HG02973 (cell line): ENCODE measurements around the gene CDH15.

Experiments used
- ATAC-seq: cut with Tn5 transposase; IDR thresholded peaks from one replicate; pipeline ENCODE4 v1.9.1; 2021; ENCODE audit warnings: moderate library complexity; ENCODE audit not compliant: unreplicated experiment

CDH15 gene

GRCh38 chr16:89140981-89141883, 30.3 kb upstream of the CDH15 start:
- ATAC-seq, result no peak

- no peak for ATAC-seq
These were observed 29.7 kb upstream of the CDH15 start for GRCh38 chr16:89141884-89142267.

GRCh38 chr16:89142474-89143195, 28.9 kb upstream of the CDH15 start:
- ATAC-seq, result no peak

DNA sequence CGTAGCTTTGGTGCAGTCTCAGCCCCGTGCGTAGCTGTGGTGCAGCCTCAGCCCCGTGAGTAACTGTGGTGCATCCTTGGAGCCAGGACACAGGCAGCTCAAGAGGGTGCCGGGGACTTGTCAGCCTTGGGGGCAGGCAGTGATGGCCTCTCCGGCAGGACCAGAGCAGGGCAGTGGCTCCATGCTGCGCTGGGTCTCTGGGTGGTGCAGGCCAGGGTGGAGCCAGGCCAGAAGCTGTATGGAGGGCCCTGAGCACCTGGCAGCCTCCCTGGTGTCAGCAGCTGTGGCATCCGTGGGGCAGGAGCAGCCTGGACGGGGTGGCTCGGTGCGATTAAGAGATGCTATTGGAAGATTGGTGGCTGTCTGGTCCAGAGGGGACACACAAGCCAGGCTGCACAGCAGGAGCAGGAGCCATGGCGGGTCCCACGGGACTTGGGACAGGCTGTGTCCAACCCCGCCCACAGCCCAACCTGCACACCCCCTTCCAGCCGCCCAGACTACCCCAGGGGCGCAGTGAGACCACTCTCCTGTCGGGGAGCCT, 28.3 kb upstream of the CDH15 start:
- no peak for ATAC-seq

- no peak for ATAC-seq
These were observed 27.5 kb upstream of the CDH15 start for GRCh38 chr16:89143911-89144675.

- no peak for ATAC-seq
These were observed 26.9 kb upstream of the CDH15 start for GRCh38 chr16:89144681-89145080.

- no peak for ATAC-seq
These were observed 26.0 kb upstream of the CDH15 start for GRCh38 chr16:89145406-89146161.

DNA sequence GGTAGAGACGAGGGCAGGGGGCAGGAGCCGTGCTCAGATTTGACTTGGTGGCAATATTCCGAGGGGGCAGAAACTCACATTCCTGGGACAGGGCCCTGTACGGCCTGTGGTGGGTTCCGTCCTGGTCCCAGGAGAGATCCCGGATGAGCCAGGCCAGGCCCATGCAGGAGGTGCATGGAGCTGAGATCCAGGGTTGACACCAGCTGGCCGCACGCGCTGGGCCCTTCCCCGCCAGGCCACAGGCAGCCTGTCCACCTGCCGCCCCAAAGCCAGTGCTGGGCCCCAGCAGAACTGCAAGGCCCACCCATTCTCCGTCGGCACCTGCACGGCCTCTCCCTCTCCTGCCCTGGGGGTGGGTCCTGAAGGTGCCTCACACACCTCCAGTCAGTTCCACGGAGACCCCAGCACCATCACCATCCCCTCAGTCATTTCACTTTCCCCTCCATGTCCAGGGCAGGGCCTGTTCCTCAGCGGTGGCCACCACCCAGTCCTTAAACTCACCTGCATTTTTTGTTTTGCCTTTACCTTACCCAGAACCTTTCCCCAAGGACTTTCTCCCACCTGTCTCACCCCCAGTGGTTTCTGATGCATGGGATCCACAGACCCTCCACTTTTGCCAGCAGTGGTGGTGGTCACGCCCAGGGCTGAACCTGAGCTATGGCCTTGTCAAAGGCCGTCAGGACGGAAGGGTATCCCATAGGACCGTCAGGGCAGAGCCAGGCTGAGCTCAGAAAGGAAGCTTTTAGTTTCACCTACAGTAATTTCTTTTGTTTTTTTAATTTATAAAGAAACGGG, 25.1 kb upstream of the CDH15 start:
- no peak for ATAC-seq

DNA sequence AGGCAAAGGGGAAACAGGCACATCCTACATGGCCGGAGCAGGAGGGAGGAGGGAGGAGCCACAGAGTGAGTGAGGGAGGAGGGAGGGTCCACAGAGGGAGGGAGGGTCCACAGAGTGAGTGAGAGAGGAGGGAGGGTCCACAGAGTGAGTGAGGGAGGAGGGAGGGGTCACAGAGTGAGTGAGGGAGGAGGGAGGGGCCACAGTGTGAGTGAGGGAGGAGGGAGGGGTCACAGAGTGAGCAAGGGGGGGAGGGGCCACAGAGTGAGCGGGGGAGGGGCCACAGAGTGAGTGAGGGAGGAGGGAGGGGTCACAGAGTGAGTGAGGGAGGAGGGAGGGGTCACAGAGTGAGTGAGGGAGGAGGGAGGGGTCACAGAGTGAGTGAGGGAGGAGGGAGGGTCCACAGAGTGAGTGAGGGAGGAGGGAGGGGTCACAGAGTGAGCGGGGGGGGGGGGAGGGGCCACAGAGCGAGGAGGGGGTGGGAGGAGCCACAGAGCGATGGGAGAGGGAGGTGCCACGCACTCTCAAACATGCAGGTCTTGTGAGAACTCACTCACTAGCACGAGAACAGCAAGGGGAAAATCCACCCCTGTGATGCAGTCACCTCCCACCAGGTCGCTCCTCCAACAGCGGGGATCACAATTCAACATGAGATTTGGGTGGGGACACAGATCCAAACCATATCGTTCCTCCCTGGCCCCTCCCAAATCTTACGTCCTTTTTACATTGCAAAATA, 24.3 kb upstream of the CDH15 start:
- no peak for ATAC-seq

GRCh38 chr16:89149386-89149785, 22.2 kb upstream of the CDH15 start:
- ATAC-seq, result no peak

DNA sequence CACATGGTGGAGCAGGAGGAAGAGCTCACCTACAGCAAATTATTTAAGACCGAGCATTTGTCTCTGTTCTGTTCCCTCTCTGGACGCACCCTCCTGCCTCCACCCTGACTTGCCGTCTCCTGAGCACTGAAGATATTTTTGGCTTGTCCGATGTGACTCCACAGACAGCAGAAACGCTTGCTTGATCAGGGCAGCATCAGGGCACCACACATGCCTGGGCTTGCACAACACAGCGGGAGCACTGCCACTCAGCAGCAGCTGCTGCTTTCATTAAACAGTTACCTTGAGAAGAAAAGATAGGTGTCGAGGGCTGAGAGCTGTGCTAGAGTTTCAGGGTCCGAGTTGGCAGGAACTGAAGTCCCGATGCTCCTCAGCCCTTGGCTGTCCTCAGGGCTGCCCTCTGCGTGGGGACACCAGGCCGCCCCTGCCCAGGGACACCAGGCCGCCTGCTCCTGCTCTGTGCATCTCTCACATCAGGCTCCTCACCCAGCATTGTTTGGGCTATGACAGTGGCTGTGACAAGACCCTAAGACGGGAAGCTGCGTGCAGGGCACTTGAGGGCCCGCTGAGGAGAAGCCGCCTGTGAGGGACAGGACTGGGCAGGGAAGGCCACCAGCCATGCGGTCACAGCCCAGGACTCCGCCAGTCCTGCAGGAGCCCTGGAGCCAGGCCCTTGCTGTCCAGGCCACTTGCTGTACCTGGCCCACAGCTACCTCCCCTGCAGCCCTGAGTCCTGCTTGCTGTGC, 21.3 kb upstream of the CDH15 start:
- no peak for ATAC-seq

DNA sequence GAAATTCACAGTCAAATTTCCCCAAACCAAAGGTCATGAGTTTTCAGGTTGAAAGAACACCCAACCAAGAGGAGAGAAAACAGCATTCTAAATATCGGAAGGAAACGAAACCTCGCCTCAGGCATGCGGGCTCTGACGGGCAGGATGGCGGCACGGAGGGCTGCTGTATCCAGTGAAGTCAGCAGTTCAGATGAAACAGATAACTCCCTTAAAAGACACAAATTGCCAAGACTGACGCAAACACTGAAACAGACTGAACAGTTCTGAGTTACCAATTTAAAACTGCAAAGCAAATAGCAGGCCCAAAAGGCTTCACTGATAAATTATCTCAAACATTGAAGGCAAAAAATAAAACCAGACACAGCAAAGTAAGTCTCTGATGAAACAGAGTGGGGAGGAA, 20.6 kb upstream of the CDH15 start:
- no peak for ATAC-seq

DNA sequence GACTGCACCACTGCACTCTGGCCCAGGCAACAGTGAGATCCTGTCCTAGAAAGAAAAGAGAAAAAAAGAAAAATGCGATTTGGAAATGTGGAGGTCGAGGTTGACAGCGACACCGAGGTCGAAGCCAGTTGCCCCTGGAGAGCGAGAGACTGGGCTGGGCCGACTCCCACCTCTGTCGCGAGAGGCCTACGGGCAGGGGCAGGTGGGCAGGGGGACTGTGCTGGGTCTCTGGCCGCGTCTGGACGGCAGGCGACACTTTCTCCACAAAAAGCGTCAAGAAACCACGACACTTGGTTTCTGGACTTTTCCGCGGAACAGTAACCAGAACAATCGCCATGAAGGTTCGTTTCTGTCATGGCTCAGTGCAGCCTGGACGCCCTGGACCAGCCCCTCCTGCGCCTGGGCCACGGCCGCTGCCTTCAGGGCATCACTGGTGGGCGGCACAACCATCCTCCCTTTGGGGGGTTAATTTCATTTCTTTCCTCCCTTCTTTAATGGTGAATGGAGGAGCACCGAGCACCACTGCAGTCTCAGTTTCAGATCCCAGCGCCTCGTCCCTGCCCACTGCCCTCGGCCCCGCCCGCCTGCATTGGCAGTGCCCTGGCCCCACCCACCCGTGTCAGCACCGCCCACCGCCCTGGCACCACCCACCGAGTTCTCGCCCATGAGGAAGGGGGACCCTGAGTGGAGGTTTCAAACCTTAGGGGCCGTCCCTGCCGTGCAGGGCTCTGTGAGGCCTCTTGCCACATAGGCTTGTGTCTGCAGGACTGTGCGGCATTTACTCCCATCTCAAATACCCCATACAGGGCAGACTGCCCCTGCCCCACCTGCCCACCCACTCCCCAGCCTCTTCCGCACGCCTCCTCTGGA, 18.5 kb upstream of the CDH15 start:
- ATAC-seq, result no peak

DNA sequence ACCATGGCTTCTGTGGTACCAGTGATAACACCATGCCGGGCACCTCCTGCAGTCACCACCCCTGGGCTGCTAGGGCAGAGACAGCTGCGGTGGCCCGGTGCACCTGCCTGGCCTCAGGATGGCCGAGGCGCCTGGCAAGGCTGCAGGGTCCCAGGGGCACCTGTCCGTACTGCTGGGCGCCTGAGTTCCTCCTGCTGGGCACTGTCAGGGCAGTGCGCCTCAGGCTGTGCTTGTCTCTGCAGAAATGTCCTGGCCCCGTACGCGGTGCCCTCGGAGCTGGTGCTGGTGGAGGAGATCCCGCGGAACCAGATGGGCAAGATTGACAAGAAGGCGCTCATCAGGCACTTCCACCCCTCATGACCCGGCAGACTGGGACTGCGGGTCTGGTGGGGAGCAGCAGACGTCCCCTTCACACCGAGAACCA, 17.7 kb upstream of the CDH15 start:
- no peak for ATAC-seq

DNA sequence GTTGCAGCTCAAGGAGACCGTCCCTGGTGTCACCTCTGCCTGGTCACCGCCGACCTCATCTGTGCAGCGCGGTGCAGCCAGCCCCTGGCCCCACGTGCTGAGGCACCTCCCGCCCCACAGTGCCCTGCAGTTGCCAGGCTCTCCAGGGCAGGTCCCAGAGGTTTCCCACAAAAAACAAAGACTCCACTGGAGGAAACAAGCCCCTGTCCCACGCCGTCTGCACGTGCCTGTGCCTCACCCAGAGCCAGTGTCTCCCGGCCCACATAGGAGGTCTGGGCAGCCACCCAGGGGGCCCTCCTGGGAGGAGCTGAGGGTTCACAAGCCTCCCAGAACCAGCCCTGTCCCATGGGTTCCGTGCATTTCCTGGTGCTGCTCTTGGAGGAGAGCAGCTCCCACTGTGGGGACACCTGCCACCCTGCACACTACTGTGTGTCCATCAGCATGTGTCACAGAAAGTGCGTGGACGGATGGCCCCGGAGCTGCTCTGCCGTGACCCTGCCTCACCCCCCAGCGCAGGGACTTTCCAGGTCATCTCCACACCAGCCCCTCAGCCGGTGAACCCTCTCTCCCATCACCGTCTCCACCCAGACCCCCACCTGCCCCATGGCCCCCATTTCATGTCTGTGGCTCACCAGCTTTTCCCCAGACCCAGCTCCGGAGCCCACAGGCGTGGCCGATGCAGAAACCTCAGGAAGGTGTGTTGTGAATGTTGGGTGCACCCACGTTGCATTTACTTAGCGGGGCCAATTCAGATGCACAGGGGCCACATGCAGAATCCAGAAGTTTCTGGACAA, 17.0 kb upstream of the CDH15 start:
- no peak for ATAC-seq

GRCh38 chr16:89155184-89155679, 16.3 kb upstream of the CDH15 start:
- ATAC-seq, result no peak
